Stimulated activated CD4-positive, alpha-beta T cell treated with anti-CD3 and anti-CD28 coated beads, TNF-alpha, amount 100 ng/mL, for 1 hour (primary cell): Measurements from ENCODE around the gene FBXW11.

Experiments
- DNase-seq, 3 donors: peaks; one replicate each; pipeline ENCODE4 v3.0.0-alpha.2; 2020; ENCODE audit warnings: low read depth in 3 of 3, low spot score in 1 of 3

Gene FBXW11

GRCh38 chr5:172006321-172007174 lies at the start of gene FBXW11:
TSS of gene FBXW11 (minus strand) at chr5:172006638. CDS start at chr5:172006502, 136 bp downstream.
- peak; percentile 83 to 89 (median 87) for DNase-seq

GRCh38 chr5:172055996-172056395 lies 49.6 kb upstream of the FBXW11 start:
- DNase-seq = no peak

GRCh38 chr5:172055421-172055820 lies 49.0 kb upstream of the FBXW11 start:
- DNase-seq = no peak

GRCh38 chr5:172054611-172055153 lies 48.2 kb upstream of the FBXW11 start:
- DNase-seq = no peak

GRCh38 chr5:172052450-172053236 lies 46.2 kb upstream of the FBXW11 start:
- DNase-seq = no peak

- no peak for DNase-seq
These were observed 45.4 kb upstream of the FBXW11 start for GRCh38 chr5:172051643-172052339.

- no peak for DNase-seq
These were observed 43.6 kb upstream of the FBXW11 start for GRCh38 chr5:172050080-172050479.

GRCh38 chr5:172049226-172049796 lies 42.9 kb upstream of the FBXW11 start:
- no peak for DNase-seq

GRCh38 chr5:172048539-172049101 lies 42.2 kb upstream of the FBXW11 start:
- no peak for DNase-seq

- DNase-seq = no peak
These were observed 41.7 kb upstream of the FBXW11 start for GRCh38 chr5:172048170-172048422.

GRCh38 chr5:172046593-172046992 lies 40.2 kb upstream of the FBXW11 start:
- no peak for DNase-seq

GRCh38 chr5:172045315-172045632 lies 38.8 kb upstream of the FBXW11 start:
- no peak for DNase-seq

GRCh38 chr5:172044631-172045314 lies 38.3 kb upstream of the FBXW11 start:
- DNase-seq = no peak

GRCh38 chr5:172043865-172044264 lies 37.4 kb upstream of the FBXW11 start:
- DNase-seq = no peak

- DNase-seq = no peak
These were observed 35.7 kb upstream of the FBXW11 start for GRCh38 chr5:172042183-172042582.

GRCh38 chr5:172038167-172038566 lies 31.7 kb upstream of the FBXW11 start:
- DNase-seq = no peak

GRCh38 chr5:172035049-172035448 lies 28.6 kb upstream of the FBXW11 start:
- DNase-seq = no peak

- DNase-seq = no peak
These were observed 25.5 kb upstream of the FBXW11 start for GRCh38 chr5:172031894-172032461.

- no peak for DNase-seq
These were observed 23.4 kb upstream of the FBXW11 start for GRCh38 chr5:172029876-172030275.

- no peak for DNase-seq
These were observed 21.7 kb upstream of the FBXW11 start for GRCh38 chr5:172028167-172028566.
